Neural cell (in vitro differentiated cells): ENCODE results near the gene TAF1B. TPM values are rescaled to one million over a fixed set of nuclear protein-coding genes. Genes with fewer than 3 reads are reported as not detected.

ENCODE experiments used
- H2AFZ ChIP-seq: fragments of 200-600, 300-800 bp; sonication (generic), shearing (Covaris generic); 2 replicates; pipeline ENCODE4 v1.6.0; 2014; ENCODE audit warnings: low read depth, mild to moderate bottlenecking, antibody characterized with exemption, low read length, moderate library complexity
- H3F3A ChIP-seq: fragments of 200-600 bp; shearing (Covaris generic); 2 replicates; pipeline ENCODE4 v1.6.1; 2016; ENCODE audit warnings: mild to moderate bottlenecking, moderate library complexity, mixed read lengths, antibody characterized with exemption, low read length; ENCODE audit not compliant: insufficient read depth, poor library complexity, severe bottlenecking
- H3K27ac ChIP-seq: fragments of 200-600, 300-800 bp; sonication (generic), shearing (Covaris generic); 2 replicates; pipeline ENCODE4 v1.5.1; 2014; ENCODE audit warnings: mild to moderate bottlenecking, low read length, moderate library complexity
- H3K27me3 ChIP-seq: fragments of 300-800, 200-600 bp; sonication (generic), shearing (Covaris generic); 2 replicates; pipeline ENCODE4 v1.6.0; 2014; ENCODE audit warnings: mild to moderate bottlenecking, low read depth, low read length, moderate library complexity; ENCODE audit not compliant: insufficient read depth
- H3K36me3 ChIP-seq: fragments of 300-800, 200-600 bp; sonication (generic), shearing (Covaris generic); 2 replicates; pipeline ENCODE4 v1.5.1; 2014; ENCODE audit warnings: mild to moderate bottlenecking, antibody characterized with exemption, low read length, moderate library complexity; ENCODE audit not compliant: insufficient read depth
- H3K4me2 ChIP-seq: fragments of 300-800, 200-600 bp; sonication (generic), shearing (Covaris generic); 2 replicates; pipeline ENCODE4 v1.6.0; 2014; ENCODE audit warnings: mild to moderate bottlenecking, low read length
- H3K4me3 ChIP-seq: fragments of 300-800, 200-600 bp; sonication (generic), shearing (Covaris generic); 2 replicates; pipeline ENCODE4 v1.5.1; 2014; ENCODE audit warnings: mild to moderate bottlenecking, low read length, moderate library complexity
- H3K79me2 ChIP-seq: fragments of 200-600 bp; shearing (Covaris generic); replicated peaks from 2 replicates; pipeline ENCODE4 v1.6.0; 2014; ENCODE audit warnings: mild to moderate bottlenecking, low read length, moderate library complexity; ENCODE audit not compliant: insufficient read depth
- H3K9ac ChIP-seq: fragments of 300-800, 200-600 bp; sonication (generic), shearing (Covaris generic); 2 replicates; pipeline ENCODE4 v1.6.1; 2016; ENCODE audit warnings: mild to moderate bottlenecking, low read length, mixed read lengths
- H3K9me2 ChIP-seq: fragments of 200-600 bp; shearing (Covaris generic); 2 replicates; pipeline ENCODE4 v1.6.1; 2016; ENCODE audit warnings: mild to moderate bottlenecking, low read length, mixed read lengths; ENCODE audit not compliant: insufficient read depth
- H3K9me3 ChIP-seq: fragments of 200-600, 300-800 bp; sonication (generic), shearing (Covaris generic); 2 replicates; pipeline ENCODE4 v1.6.1; 2016; ENCODE audit warnings: mild to moderate bottlenecking, mixed run types, low read length, moderate library complexity, mixed read lengths
- H4K20me1 ChIP-seq: fragments of 200-600 bp; shearing (Covaris generic); 2 replicates; pipeline ENCODE4 v1.6.1; 2016; ENCODE audit warnings: mild to moderate bottlenecking, mixed run types; ENCODE audit not compliant: insufficient read depth
- CTCF ChIP-seq: fragments of 450-650 bp; IDR thresholded peaks from 2 replicates; pipeline ENCODE4 v1.5.1; 2014; ENCODE audit warnings: antibody characterized with exemption, mild to moderate bottlenecking, moderate library complexity; ENCODE audit not compliant: poor library complexity, severe bottlenecking
- EP300 ChIP-seq: fragments of 450-650 bp; conservative IDR thresholded peaks from 2 replicates; pipeline ENCODE4 v1.6.1; 2014; ENCODE audit warnings: antibody characterized with exemption, mild to moderate bottlenecking, moderate library complexity; ENCODE audit not compliant: poor library complexity, severe bottlenecking
- EZH2 ChIP-seq: fragments of 200-600, 300-800 bp; shearing (Covaris generic), sonication (generic); IDR thresholded peaks from 2 replicates; pipeline ENCODE4 v1.6.1; 2014; ENCODE audit warnings: antibody characterized with exemption, low read length, borderline replicate concordance, mild to moderate bottlenecking; ENCODE audit not compliant: insufficient read depth, poor library complexity, severe bottlenecking
- MXI1 ChIP-seq: fragments of 450-650 bp; conservative IDR thresholded peaks from 2 replicates; pipeline ENCODE4 v1.6.1; 2014; ENCODE audit warnings: antibody characterized with exemption, mild to moderate bottlenecking; ENCODE audit not compliant: poor library complexity, severe bottlenecking
- POLR2AphosphoS5 ChIP-seq: IDR thresholded peaks from 2 replicates; pipeline ENCODE4 v1.6.1; 2012
- RAD21 ChIP-seq: fragments of 450-650 bp; conservative IDR thresholded peaks from 2 replicates; pipeline ENCODE4 v1.6.1; 2014; ENCODE audit warnings: antibody characterized with exemption, mild to moderate bottlenecking, moderate library complexity
- REST ChIP-seq: IDR thresholded peaks from 2 replicates; pipeline ENCODE4 v1.6.1; 2012; ENCODE audit warnings: borderline replicate concordance
- SMC3 ChIP-seq: fragments of 450-650 bp; conservative IDR thresholded peaks from 2 replicates; pipeline ENCODE4 v1.6.1; 2014; ENCODE audit warnings: antibody characterized with exemption, mild to moderate bottlenecking, moderate library complexity; ENCODE audit not compliant: poor library complexity
- TAF1 ChIP-seq: IDR thresholded peaks from 2 replicates; pipeline ENCODE4 v1.6.1; 2012; ENCODE audit warnings: low read depth
- polyA plus RNA-seq: library from polyadenylated mRNA; depleted of rRNA; stranded (reverse); fragments of >200 nt; gene quantifications from 2 replicates; pipeline ENCODE4 v1.2.3, GENCODE V29; 2014

TAF1B gene
- polyA plus RNA-seq, 1 donor from 2014 or later, result 11.2 TPM

GRCh38 chr2:9908639-9909038, 65.4 kb downstream of the TAF1B start:
- Histone ChIP-seq H3K79me2 (no peaks in the 10 kb centered on the region), H2AFZ (no peak overlapping the region), H3K4me2 (no peak overlapping the region), H4K20me1 (no peaks in the 10 kb centered on the region), H3K9me2 (no peaks in the 10 kb centered on the region), H3K9me3 (no peaks in the 10 kb centered on the region), H3K36me3 (no peaks in the 10 kb centered on the region), H3K9ac (no peak overlapping the region), H3F3A (no peaks in the 10 kb centered on the region), H3K27ac (no peak overlapping the region), H3K4me3 (no peak overlapping the region), H3K27me3 (no peaks in the 10 kb centered on the region)
- TF ChIP-seq EZH2 (no peak), CTCF (no peak), REST (no peak), POLR2AphosphoS5 (no peak), EP300 (no peak), SMC3 (no peak), MXI1 (no peak), TAF1 (no peak), RAD21 (no peak)

GRCh38 chr2:9909106-9909505, 65.8 kb downstream of the TAF1B start:
- Histone ChIP-seq H3F3A (no peaks in the 10 kb centered on the region), H3K4me3 (no peak overlapping the region), H3K9me3 (no peaks in the 10 kb centered on the region), H3K27ac (no peak overlapping the region), H3K9me2 (no peaks in the 10 kb centered on the region), H3K36me3 (no peaks in the 10 kb centered on the region), H3K9ac (no peak overlapping the region), H4K20me1 (no peaks in the 10 kb centered on the region), H2AFZ (no peak overlapping the region), H3K4me2 (no peak overlapping the region), H3K27me3 (no peaks in the 10 kb centered on the region), H3K79me2 (no peaks in the 10 kb centered on the region)
- no peak for TF ChIP-seq TAF1
- TF ChIP-seq SMC3, result no peak
- TF ChIP-seq REST, result no peak
- no peak for TF ChIP-seq EZH2
- TF ChIP-seq CTCF, result no peak
- no peak for TF ChIP-seq EP300
- no peak for TF ChIP-seq POLR2AphosphoS5
- TF ChIP-seq MXI1, result no peak
- TF ChIP-seq RAD21, result no peak
